GM23338 (cell line): ENCODE results near the gene CYGB. TPM values are rescaled to one million over a fixed set of nuclear protein-coding genes. Genes with fewer than 3 reads are reported as not detected.

Source experiments
- ATAC-seq: fragments of 200-7000 bp; cut with Tn5 transposase; 3 replicates; pipeline ENCODE4 v1.9.1; 2020
- DNase-seq: peaks from one replicate; pipeline ENCODE4 v3.0.0-alpha.2; 2015; ENCODE audit warnings: low spot score
- H2AFZ ChIP-seq: fragments of 200-600 bp; sonication (generic); 2 replicates; pipeline ENCODE4 v1.8.0; 2016; ENCODE audit warnings: antibody characterized with exemption, mild to moderate bottlenecking, moderate library complexity
- H3F3A ChIP-seq: fragments of 200-600 bp; sonication (generic); replicated peaks from 2 replicates; pipeline ENCODE4 v1.8.0; 2017; ENCODE audit warnings: antibody characterized with exemption, mixed run types, low read depth
- H3K27ac ChIP-seq: fragments of 200-600 bp; sonication (generic); 2 replicates; pipeline ENCODE4 v1.6.1; 2016; ENCODE audit warnings: low read depth
- H3K27me3 ChIP-seq: fragments of 200-600 bp; sonication (generic); 2 replicates; pipeline ENCODE4 v1.8.0; 2016; ENCODE audit warnings: mild to moderate bottlenecking, mixed run types, moderate library complexity; ENCODE audit not compliant: insufficient read depth
- H3K36me3 ChIP-seq: fragments of 200-600 bp; sonication (generic); 2 replicates; pipeline ENCODE4 v1.8.0; 2016; ENCODE audit warnings: mild to moderate bottlenecking; ENCODE audit not compliant: insufficient read depth
- H3K4me1 ChIP-seq: fragments of 200-600 bp; sonication (generic); 2 replicates; pipeline ENCODE4 v1.8.0; 2016; ENCODE audit warnings: mild to moderate bottlenecking, moderate library complexity; ENCODE audit not compliant: insufficient read depth
- H3K4me2 ChIP-seq: fragments of 200-600 bp; sonication (generic); 2 replicates; pipeline ENCODE4 v1.7.1; 2017; ENCODE audit warnings: mixed run types
- H3K4me3 ChIP-seq: fragments of 200-600 bp; sonication (generic); 2 replicates; pipeline ENCODE4 v1.6.1; 2016; ENCODE audit warnings: mixed run types
- H3K79me2 ChIP-seq: fragments of 200-600 bp; sonication (generic); replicated peaks from 2 replicates; pipeline ENCODE4 v1.8.0; 2017; ENCODE audit warnings: mild to moderate bottlenecking; ENCODE audit not compliant: insufficient read depth
- H3K9me2 ChIP-seq: fragments of 200-600 bp; sonication (generic); 2 replicates; pipeline ENCODE4 v1.8.0; 2017; ENCODE audit not compliant: insufficient read depth
- H4K20me1 ChIP-seq: fragments of 200-600 bp; sonication (generic); replicated peaks from 2 replicates; pipeline ENCODE4 v1.8.0; 2017; ENCODE audit warnings: mild to moderate bottlenecking; ENCODE audit not compliant: insufficient read depth
- H3K27ac Mint-ChIP-seq: 2 replicates; pipeline ENCODE4 v1.8.0; 2020; ENCODE audit warnings: inconsistent platforms, mild to moderate bottlenecking, moderate library complexity, mixed read lengths
- H3K27me3 Mint-ChIP-seq: 3 replicates; pipeline ENCODE4 v1.8.0; 2022; ENCODE audit warnings: low read depth, mild to moderate bottlenecking, moderate library complexity, mixed read lengths, inconsistent platforms; ENCODE audit not compliant: insufficient read depth, poor library complexity
- H3K36me3 Mint-ChIP-seq: 3 replicates; pipeline ENCODE4 v1.8.0; 2021; ENCODE audit warnings: low read depth, mild to moderate bottlenecking, inconsistent platforms, moderate library complexity, mixed read lengths
- H3K4me1 Mint-ChIP-seq: 3 replicates; pipeline ENCODE4 v1.8.0; 2020; ENCODE audit warnings: mild to moderate bottlenecking, inconsistent platforms, mixed read lengths
- H3K4me3 Mint-ChIP-seq: 3 replicates; pipeline ENCODE4 v1.8.0; 2021; ENCODE audit warnings: moderate library complexity, mild to moderate bottlenecking, inconsistent platforms, mixed read lengths
- H3K9me3 Mint-ChIP-seq: 3 replicates; pipeline ENCODE4 v1.8.0; 2020; ENCODE audit warnings: moderate library complexity, mild to moderate bottlenecking, inconsistent platforms, mixed read lengths
- CREB1 ChIP-seq: fragments of 250-450 bp; sonication (Bioruptor Pico); IDR thresholded peaks from 2 replicates; pipeline ENCODE4 v1.5.0; 2020; ENCODE audit warnings: low read depth, mild to moderate bottlenecking, moderate library complexity
- CTCF ChIP-seq, 2 experiments: fragments of 200-600 bp in 1 of 2; sonication (generic) in 1 of 2; conservative IDR thresholded peaks; 2 replicates each; pipeline versions ENCODE4 v1.5.1 to v1.6.1; 2016 to 2017; ENCODE audit warnings: antibody characterized with exemption in 2 of 2, low read depth in 2 of 2, mild to moderate bottlenecking in 2 of 2, moderate library complexity in 1 of 2
- EZH2 ChIP-seq: fragments of 200-600 bp; sonication (generic); IDR thresholded peaks from one replicate; pipeline ENCODE4 v1.8.0; 2017; ENCODE audit warnings: antibody characterized with exemption, mild to moderate bottlenecking, low read depth; ENCODE audit not compliant: unreplicated experiment
- ZNF331 ChIP-seq: fragments of 250-450 bp; sonication (Bioruptor Pico); IDR thresholded peaks from 2 replicates; pipeline ENCODE4 v1.5.0; 2020; ENCODE audit warnings: low read depth, mild to moderate bottlenecking, moderate library complexity
- ZNF462 ChIP-seq: fragments of 250-450 bp; sonication (Bioruptor Pico); IDR thresholded peaks from 2 replicates; pipeline ENCODE4 v1.5.0; 2020; ENCODE audit warnings: mild to moderate bottlenecking, moderate library complexity
- polyA plus RNA-seq: library from polyadenylated mRNA; unstranded; fragments of >200 nt; fragmentation: Nextera tagmentation; extraction: Ambion mirVana; gene quantifications from 2 replicates; pipeline ENCODE4 v1.2.1, GENCODE V29; 2016
- total RNA-seq: library from RNA; depleted of rRNA; stranded (reverse); fragments of >200 nt; shearing (Covaris generic); gene quantifications from 2 replicates; pipeline ENCODE4 v1.2.3, GENCODE V29; 2014
- TF ChIP-seq, protein P1 (sequence below): IDR thresholded peaks from one replicate; pipeline ENCODE4 v1.6.1; 2018; ENCODE audit warnings: antibody characterized with exemption; ENCODE audit not compliant: unreplicated experiment

The CYGB gene
- total and polyA plus RNA-seq, 2 experiments from 2014 or later, result 1.2 to 1.7 TPM

GRCh38 chr17:76566613-76566943 lies 29.1 kb upstream of the CYGB start:
- ATAC-seq, result no peak
- no peak for DNase-seq

GRCh38 chr17:76565728-76566612 lies 28.5 kb upstream of the CYGB start:
- H3K4me1 Mint-ChIP-seq, result peaks cover 52% of the 10 kb centered on the region
- Histone ChIP-seq H3K9me2 (no peaks in the 10 kb centered on the region), H3K36me3 (peaks cover 30% of the 10 kb centered on the region), H3K4me1 (peaks cover 43% of the 10 kb centered on the region), H3K4me2 (no peak overlapping the region), H4K20me1 (peaks cover 31% of the 10 kb centered on the region), H3K4me3 (no peak overlapping the region), H3K79me2 (peaks cover 18% of the 10 kb centered on the region), H3K27ac (peak overlapping the region; percentile 76; the same call in 1 of the 2 replicates), H2AFZ (no peak overlapping the region), H3F3A (peaks cover 43% of the 10 kb centered on the region), H3K27me3 (no peaks in the 10 kb centered on the region)
- DNase-seq, result peak; percentile 47
- H3K4me3 Mint-ChIP-seq, result no peak overlapping the region; the same call in 2 of the 3 replicates
- no peaks in the 10 kb centered on the region for H3K9me3 Mint-ChIP-seq
- H3K27ac Mint-ChIP-seq, result no peak overlapping the region
- H3K27me3 Mint-ChIP-seq, result peaks cover 10% of the 10 kb centered on the region
- H3K36me3 Mint-ChIP-seq, result peaks cover 58% of the 10 kb centered on the region
- ATAC-seq, result no peak
- peak in 1 of 2 experiments; percentile 35; a peak in 1 of 4 replicates for TF ChIP-seq CTCF (conservative IDR thresholded peaks at IDR 0.05; ENCODE audit: low read depth in 2 of 2)
- no peak for TF ChIP-seq EZH2
- no peak for TF ChIP-seq ZNF462 (CRISPR knock-in tag)

More at GRCh38 chr17:76566613-76566943, 29.1 kb upstream of the CYGB start:
- no peak for TF ChIP-seq CREB1 (CRISPR knock-in tag)
- no peak for TF ChIP-seq ZNF331 (CRISPR knock-in tag)
- TF ChIP-seq, protein P1, sequence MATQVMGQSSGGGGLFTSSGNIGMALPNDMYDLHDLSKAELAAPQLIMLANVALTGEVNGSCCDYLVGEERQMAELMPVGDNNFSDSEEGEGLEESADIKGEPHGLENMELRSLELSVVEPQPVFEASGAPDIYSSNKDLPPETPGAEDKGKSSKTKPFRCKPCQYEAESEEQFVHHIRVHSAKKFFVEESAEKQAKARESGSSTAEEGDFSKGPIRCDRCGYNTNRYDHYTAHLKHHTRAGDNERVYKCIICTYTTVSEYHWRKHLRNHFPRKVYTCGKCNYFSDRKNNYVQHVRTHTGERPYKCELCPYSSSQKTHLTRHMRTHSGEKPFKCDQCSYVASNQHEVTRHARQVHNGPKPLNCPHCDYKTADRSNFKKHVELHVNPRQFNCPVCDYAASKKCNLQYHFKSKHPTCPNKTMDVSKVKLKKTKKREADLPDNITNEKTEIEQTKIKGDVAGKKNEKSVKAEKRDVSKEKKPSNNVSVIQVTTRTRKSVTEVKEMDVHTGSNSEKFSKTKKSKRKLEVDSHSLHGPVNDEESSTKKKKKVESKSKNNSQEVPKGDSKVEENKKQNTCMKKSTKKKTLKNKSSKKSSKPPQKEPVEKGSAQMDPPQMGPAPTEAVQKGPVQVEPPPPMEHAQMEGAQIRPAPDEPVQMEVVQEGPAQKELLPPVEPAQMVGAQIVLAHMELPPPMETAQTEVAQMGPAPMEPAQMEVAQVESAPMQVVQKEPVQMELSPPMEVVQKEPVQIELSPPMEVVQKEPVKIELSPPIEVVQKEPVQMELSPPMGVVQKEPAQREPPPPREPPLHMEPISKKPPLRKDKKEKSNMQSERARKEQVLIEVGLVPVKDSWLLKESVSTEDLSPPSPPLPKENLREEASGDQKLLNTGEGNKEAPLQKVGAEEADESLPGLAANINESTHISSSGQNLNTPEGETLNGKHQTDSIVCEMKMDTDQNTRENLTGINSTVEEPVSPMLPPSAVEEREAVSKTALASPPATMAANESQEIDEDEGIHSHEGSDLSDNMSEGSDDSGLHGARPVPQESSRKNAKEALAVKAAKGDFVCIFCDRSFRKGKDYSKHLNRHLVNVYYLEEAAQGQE, result no peak
- peaks cover 37% of the 10 kb centered on the region for H3K4me1 ChIP-seq
- peaks cover 13% of the 10 kb centered on the region for H3K27me3 Mint-ChIP-seq
- peaks cover 24% of the 10 kb centered on the region for H3K36me3 ChIP-seq
- H3K79me2 ChIP-seq, result peaks cover 12% of the 10 kb centered on the region
- no peak overlapping the region for H3K4me3 Mint-ChIP-seq
- peaks cover 50% of the 10 kb centered on the region for H3K4me1 Mint-ChIP-seq
- peaks cover 37% of the 10 kb centered on the region for H3F3A ChIP-seq
- no peaks in the 10 kb centered on the region for H3K9me2 ChIP-seq
- no peak overlapping the region for H3K4me2 ChIP-seq
- no peak overlapping the region for H3K27ac Mint-ChIP-seq
- peaks cover 25% of the 10 kb centered on the region for H4K20me1 ChIP-seq
- H3K4me3 ChIP-seq, result no peak overlapping the region
- H2AFZ ChIP-seq, result no peak overlapping the region
- H3K36me3 Mint-ChIP-seq, result peaks cover 52% of the 10 kb centered on the region
- H3K27ac ChIP-seq, result peak overlapping the region; percentile 86; the same call in 1 of the 2 replicates
- no peaks in the 10 kb centered on the region for H3K27me3 ChIP-seq
- no peaks in the 10 kb centered on the region for H3K9me3 Mint-ChIP-seq
